MM.1S (cell line): ENCODE results near the gene TACC2.

Experiments used
- EZH2phosphoT487 ChIP-seq: fragments of 300-600 bp; sonication (generic); IDR thresholded peaks from 2 replicates; pipeline ENCODE4 v1.6.1; 2018; ENCODE audit warnings: antibody characterized with exemption, low read length
- TF ChIP-seq, protein P1 (sequence below): fragments of 300-600 bp; sonication (generic); IDR thresholded peaks from 2 replicates; pipeline ENCODE4 v1.5.1; 2016; ENCODE audit warnings: antibody characterized with exemption, low read length, mixed read lengths

DNA sequence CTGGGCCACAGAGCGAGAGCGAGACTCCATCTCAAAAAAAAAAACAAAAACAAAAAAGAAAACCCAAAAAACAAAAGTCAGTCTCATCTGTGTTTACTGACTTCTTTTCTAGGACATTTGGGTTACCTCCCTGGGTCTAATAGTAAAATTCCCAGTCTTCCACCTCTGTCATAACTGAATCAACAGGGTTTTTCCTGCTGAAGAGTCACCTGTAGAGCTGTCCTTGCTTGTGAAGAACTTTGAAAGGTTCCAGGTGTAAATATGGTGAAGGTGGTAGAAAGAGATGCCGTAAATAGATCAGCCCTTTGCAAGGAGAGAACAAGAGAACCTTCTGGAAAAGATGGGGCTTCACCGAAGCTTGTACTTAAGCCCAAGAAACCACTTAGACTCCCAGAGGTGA lies 169.4 kb downstream of the TACC2 start:
- TF ChIP-seq, protein P1, sequence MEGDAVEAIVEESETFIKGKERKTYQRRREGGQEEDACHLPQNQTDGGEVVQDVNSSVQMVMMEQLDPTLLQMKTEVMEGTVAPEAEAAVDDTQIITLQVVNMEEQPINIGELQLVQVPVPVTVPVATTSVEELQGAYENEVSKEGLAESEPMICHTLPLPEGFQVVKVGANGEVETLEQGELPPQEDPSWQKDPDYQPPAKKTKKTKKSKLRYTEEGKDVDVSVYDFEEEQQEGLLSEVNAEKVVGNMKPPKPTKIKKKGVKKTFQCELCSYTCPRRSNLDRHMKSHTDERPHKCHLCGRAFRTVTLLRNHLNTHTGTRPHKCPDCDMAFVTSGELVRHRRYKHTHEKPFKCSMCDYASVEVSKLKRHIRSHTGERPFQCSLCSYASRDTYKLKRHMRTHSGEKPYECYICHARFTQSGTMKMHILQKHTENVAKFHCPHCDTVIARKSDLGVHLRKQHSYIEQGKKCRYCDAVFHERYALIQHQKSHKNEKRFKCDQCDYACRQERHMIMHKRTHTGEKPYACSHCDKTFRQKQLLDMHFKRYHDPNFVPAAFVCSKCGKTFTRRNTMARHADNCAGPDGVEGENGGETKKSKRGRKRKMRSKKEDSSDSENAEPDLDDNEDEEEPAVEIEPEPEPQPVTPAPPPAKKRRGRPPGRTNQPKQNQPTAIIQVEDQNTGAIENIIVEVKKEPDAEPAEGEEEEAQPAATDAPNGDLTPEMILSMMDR = no peak
- no peak for TF ChIP-seq EZH2phosphoT487
